Measurements from ENCODE around the gene C7orf33.

Gene C7orf33

GRCh38 chr7:148628011-148628410 is 37.4 kb downstream of the C7orf33 start:
- no peak for DNase-seq (ENCODE audit: low spot score)

DNA sequence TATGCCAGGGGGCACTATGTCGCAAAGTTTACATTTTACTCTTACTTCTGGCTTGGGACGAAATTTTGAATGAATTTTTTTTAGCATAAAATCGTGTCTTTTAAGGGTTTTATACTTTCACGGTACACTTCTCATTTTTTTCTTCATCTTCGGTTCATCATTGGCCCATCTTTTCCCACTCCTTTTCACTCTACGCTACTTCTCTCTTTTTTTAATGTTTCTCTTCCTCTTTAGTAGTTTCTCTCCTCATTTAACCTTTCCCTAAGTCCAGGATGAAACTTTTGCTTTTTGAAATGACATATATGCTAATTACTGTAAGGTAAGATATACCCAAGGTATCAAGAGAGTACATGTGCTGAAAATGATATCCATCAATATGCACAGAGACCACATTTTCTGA is 39.5 kb downstream of the C7orf33 start:
- DNase-seq (ENCODE audit: low spot score): no peak

DNA sequence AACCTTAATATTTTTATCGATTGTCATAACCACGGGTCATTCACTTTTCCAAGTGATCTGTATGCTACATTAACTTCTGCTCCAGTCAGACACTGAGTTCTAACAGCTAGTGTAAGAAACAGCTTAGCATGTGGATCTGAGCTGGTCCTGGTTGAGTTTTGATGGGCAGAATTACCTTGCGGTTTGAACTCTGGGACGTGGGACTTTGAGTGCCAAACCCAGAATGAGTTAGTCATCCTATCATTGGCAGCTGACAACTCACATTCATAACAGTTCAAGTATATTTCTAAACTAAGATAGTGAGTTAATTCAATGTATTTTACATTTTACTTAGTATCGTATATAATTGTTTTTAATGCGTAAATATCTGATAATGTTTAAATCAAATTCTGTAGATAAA is 43.2 kb downstream of the C7orf33 start:
- DNase-seq (ENCODE audit: low spot score): no peak

- no peak for DNase-seq (ENCODE audit: low spot score)
Measured at GRCh38 chr7:148637094-148637493, 46.5 kb downstream of the C7orf33 start.

GRCh38 chr7:148645898-148646297 is 55.3 kb downstream of the C7orf33 start:
- DNase-seq (ENCODE audit: low spot score): no peak

DNA sequence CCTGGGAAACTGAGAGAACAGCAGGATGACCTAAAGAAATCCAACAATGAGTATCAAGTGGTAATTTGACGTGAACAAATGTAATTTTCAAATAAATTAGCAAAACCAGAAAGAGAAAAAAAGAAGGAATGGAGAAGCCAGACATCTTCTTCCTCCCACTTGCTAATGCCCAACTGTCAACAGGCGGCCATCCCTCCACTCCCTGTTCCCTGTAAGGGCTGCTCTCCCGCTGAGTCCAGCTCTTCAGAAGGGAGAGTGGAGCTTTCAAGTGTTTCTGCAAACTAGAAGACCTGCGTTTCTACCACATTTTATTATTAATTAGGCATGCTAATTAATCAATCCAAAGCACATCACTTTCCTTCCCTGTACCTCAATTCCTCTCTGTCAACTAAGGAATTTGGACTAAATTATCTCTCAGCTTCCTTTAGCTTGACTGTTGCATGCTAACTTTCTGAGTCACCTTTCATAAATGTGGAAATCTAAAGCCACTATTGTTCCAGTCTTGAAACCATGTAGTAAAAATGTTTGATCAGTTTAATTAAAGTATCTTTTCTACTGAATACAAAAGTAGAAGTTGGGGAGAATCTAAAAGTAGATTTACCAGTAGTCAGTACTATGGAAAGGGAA is 59.8 kb downstream of the C7orf33 start:
- no peak for DNase-seq (ENCODE audit: low spot score)

DNA sequence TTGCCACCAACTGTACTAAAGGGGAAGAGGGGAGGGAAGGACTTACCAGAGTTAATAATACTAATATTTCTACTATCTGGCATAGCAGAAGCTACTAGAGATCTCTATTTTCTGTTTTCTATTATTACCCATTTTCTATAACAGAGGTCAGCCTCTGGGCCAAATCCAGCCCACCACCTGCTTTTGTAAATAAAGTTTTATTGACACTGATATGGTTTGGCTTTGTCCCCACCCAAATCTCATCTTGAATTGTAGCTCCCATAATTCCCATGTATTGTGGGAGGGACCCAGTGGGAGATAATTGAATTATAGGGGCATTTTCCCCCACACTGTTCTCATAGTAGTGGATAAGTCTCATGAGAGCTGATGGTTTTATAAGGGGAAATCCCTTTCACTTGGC is 62.2 kb downstream of the C7orf33 start:
- no peak for DNase-seq (ENCODE audit: low spot score)

- no peak for DNase-seq (ENCODE audit: low spot score)
Measured at GRCh38 chr7:148657929-148658328, 67.4 kb downstream of the C7orf33 start.

GRCh38 chr7:148661471-148661870 is 70.9 kb downstream of the C7orf33 start:
- no peak for DNase-seq (ENCODE audit: low spot score)

DNA sequence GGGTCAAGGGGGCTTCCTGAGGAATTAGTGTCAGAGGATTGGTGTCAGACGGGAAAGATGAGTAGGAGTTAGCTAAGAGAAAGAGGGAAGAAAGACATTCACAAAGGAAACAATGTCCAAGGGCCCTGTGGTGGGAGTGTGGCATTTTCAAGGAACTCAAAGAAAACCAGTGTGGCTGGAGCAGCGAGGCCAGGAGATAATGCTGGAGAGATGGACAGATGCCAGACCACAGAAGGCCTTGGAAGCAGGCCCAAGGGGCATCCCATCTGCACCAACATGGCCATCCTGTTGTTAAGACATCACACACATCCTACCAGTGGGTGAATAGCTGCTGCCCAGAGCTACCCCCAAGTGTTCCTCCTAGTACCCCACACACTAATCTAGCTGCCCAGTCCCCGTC is 72.1 kb downstream of the C7orf33 start:
- no peak for DNase-seq (ENCODE audit: low spot score)

- DNase-seq (ENCODE audit: low spot score): peak; percentile 15
Measured at GRCh38 chr7:148664324-148664723, 73.8 kb downstream of the C7orf33 start.

GRCh38 chr7:148665221-148665620 is 74.7 kb downstream of the C7orf33 start:
- no peak for DNase-seq (ENCODE audit: low spot score)
